A673 (cell line): ENCODE results near the gene TBX18. TPM values are rescaled to one million over a fixed set of nuclear protein-coding genes. Genes with fewer than 3 reads are reported as not detected.

Experiments used
- BruUV-seq: library from RNA; stranded (reverse); fragments of 400-500 nt; replicated peaks from 2 replicates; lab custom pipeline; 2021; lab: Mats Ljungman, UMichigan
- CTCF ChIA-PET: fragments of 300-600 bp; sonication (Branson Sonifier 250); formaldehyde crosslinking; loops from one replicate; lab custom pipeline; 2022; ENCODE audit warnings: antibody characterized with exemption; lab: Charles Lee
- POLR2A ChIA-PET: fragments of 300-600 bp; sonication (Branson Sonifier 250); formaldehyde crosslinking; loops from one replicate; lab custom pipeline; 2022; ENCODE audit warnings: antibody characterized with exemption; ENCODE audit not compliant: low non-redundant PET; lab: Charles Lee
- DNase-seq: peaks from one replicate; pipeline ENCODE4 v3.0.0-alpha.2; 2015; ENCODE audit warnings: low spot score
- H3K27ac ChIP-seq: fragments of 200-600 bp; sonication (generic); 2 replicates; pipeline ENCODE4 v1.5.1; 2016; ENCODE audit warnings: mixed run types, low read depth, mild to moderate bottlenecking, mixed read lengths, antibody characterized with exemption, low read length; ENCODE audit not compliant: poor library complexity, severe bottlenecking
- H3K27me3 ChIP-seq: fragments of 200-600 bp; sonication (generic); replicated peaks from 2 replicates; pipeline ENCODE4 v1.6.1; 2017; ENCODE audit warnings: mixed run types, low read depth, mild to moderate bottlenecking, mixed read lengths, antibody characterized with exemption, low read length; ENCODE audit not compliant: insufficient read depth, poor library complexity
- H3K36me3 ChIP-seq: fragments of 200-600 bp; sonication (generic); 2 replicates; pipeline ENCODE4 v1.6.1; 2016; ENCODE audit warnings: mixed run types, mild to moderate bottlenecking, mixed read lengths, antibody characterized with exemption, low read length; ENCODE audit not compliant: insufficient read depth, poor library complexity, severe bottlenecking
- H3K4me1 ChIP-seq: fragments of 200-600 bp; sonication (generic); 2 replicates; pipeline ENCODE4 v1.6.1; 2017; ENCODE audit warnings: mixed run types, mild to moderate bottlenecking, mixed read lengths, antibody characterized with exemption, low read length; ENCODE audit not compliant: insufficient read depth, poor library complexity, severe bottlenecking
- H3K4me3 ChIP-seq: fragments of 200-600 bp; sonication (generic); 2 replicates; pipeline ENCODE4 v1.5.1; 2016; ENCODE audit warnings: low read depth, mixed run types, mild to moderate bottlenecking, mixed read lengths, low read length; ENCODE audit not compliant: poor library complexity, severe bottlenecking
- H3K9me3 ChIP-seq: fragments of 200-600 bp; sonication (generic); 2 replicates; pipeline ENCODE4 v1.6.1; 2016; ENCODE audit warnings: mixed run types, low read depth, mild to moderate bottlenecking, mixed read lengths, antibody characterized with exemption, low read length; ENCODE audit not compliant: poor library complexity, severe bottlenecking
- EZH2 ChIP-seq: fragments of 200-600 bp; sonication (generic); IDR thresholded peaks from 2 replicates; pipeline ENCODE4 v1.6.1; 2017; ENCODE audit warnings: borderline replicate concordance, low read depth, mild to moderate bottlenecking, mixed read lengths, antibody characterized with exemption, low read length; ENCODE audit not compliant: poor library complexity, severe bottlenecking
- intact Hi-C: fragments of 100-400 bp; cut with micrococcal nuclease; formaldehyde crosslinking; loops from one replicate; pipeline ENCODE4 v1.10.0; 2022; ENCODE audit not compliant: unreplicated experiment
- total RNA-seq: library from RNA; stranded (reverse); gene quantifications from 2 replicates; pipeline ENCODE4 v1.2.3, GENCODE V29; 2021
- TF ChIP-seq, protein P1 (sequence below): fragments of 300-800, 200-600 bp; sonication (generic); conservative IDR thresholded peaks from 2 replicates; pipeline ENCODE4 v1.5.1; 2017; ENCODE audit warnings: low read depth, mild to moderate bottlenecking, antibody characterized with exemption, low read length, moderate library complexity, mixed read lengths

The TBX18 gene
- total RNA-seq, 1 experiment from 2014 or later, result 16.0 TPM

GRCh38 chr6:84648444-84648843, 116.0 kb downstream of the TBX18 start:
- BruUV-seq, result no TSS peak
- intact Hi-C loops, result no loop called here
- TF ChIP-seq, protein P1, sequence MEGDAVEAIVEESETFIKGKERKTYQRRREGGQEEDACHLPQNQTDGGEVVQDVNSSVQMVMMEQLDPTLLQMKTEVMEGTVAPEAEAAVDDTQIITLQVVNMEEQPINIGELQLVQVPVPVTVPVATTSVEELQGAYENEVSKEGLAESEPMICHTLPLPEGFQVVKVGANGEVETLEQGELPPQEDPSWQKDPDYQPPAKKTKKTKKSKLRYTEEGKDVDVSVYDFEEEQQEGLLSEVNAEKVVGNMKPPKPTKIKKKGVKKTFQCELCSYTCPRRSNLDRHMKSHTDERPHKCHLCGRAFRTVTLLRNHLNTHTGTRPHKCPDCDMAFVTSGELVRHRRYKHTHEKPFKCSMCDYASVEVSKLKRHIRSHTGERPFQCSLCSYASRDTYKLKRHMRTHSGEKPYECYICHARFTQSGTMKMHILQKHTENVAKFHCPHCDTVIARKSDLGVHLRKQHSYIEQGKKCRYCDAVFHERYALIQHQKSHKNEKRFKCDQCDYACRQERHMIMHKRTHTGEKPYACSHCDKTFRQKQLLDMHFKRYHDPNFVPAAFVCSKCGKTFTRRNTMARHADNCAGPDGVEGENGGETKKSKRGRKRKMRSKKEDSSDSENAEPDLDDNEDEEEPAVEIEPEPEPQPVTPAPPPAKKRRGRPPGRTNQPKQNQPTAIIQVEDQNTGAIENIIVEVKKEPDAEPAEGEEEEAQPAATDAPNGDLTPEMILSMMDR, result no peak
- no peak for TF ChIP-seq EZH2
- no peak for DNase-seq
- ChIA-PET CTCF (no interaction called here), POLR2A (no interaction called here)
- Histone ChIP-seq H3K27ac (no peak overlapping the region), H3K4me3 (no peak overlapping the region), H3K9me3 (no peaks in the 10 kb centered on the region), H3K27me3 (no peaks in the 10 kb centered on the region), H3K36me3 (no peaks in the 10 kb centered on the region), H3K4me1 (no peaks in the 10 kb centered on the region)

- no peak for DNase-seq
- CTCF ChIA-PET, result no interaction called here
- intact Hi-C loops, result no loop called here
- TF ChIP-seq, protein P1, result no peak
- TF ChIP-seq EZH2, result no peak
- H3K36me3 ChIP-seq, result no peaks in the 10 kb centered on the region
- no peak overlapping the region for H3K4me3 ChIP-seq
- H3K27me3 ChIP-seq, result no peaks in the 10 kb centered on the region
- H3K27ac ChIP-seq, result no peak overlapping the region
- POLR2A ChIA-PET, result no interaction called here
- BruUV-seq, result no TSS peak
- H3K9me3 ChIP-seq, result no peaks in the 10 kb centered on the region
- H3K4me1 ChIP-seq, result no peaks in the 10 kb centered on the region
These were observed 118.7 kb downstream of the TBX18 start for GRCh38 chr6:84645563-84646266.

DNA sequence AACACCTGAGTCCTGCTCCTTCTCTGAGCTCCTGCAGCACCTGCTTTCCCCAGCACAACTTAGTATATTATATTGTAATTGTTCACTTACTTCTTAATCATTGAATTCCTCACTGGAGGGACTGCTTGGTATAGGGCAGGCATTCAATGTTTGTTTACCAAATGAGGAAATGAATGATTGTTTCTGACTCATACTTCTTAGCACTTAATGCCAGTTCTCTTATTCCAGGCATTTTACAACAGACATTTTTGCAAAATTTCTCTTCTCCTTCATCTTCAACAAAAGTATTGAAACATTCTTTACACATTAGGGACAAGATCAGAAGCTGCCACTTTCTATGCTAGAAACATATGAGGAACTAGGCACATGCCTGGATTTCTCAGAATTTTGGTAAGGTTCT, 119.4 kb downstream of the TBX18 start:
- no peak overlapping the region for H3K4me3 ChIP-seq
- no peak overlapping the region for H3K27ac ChIP-seq
- no peaks in the 10 kb centered on the region for H3K27me3 ChIP-seq
- TF ChIP-seq, protein P1, result no peak
- no peak for TF ChIP-seq EZH2
- no peak for DNase-seq
- H3K36me3 ChIP-seq, result no peaks in the 10 kb centered on the region
- no peaks in the 10 kb centered on the region for H3K9me3 ChIP-seq
- BruUV-seq, result no TSS peak
- no peaks in the 10 kb centered on the region for H3K4me1 ChIP-seq
- POLR2A ChIA-PET, result no interaction called here
- CTCF ChIA-PET, result no interaction called here
- intact Hi-C loops, result no loop called here
